ENCODE data around the gene F2.

The F2 gene

GRCh38 chr11:46745995-46746394 lies 27.0 kb downstream of the F2 start:
- DNase-seq (ENCODE audit: extremely low spot score): no peak
- CTCF ChIA-PET: interaction anchor here (1.7 kb wide), 1 partner anchor 15 kb away, joined by 4 read pairs; no protein-coding TSS in a partner anchor
- no peak for TF ChIP-seq CTCF (IDR thresholded peaks at IDR 0.05; ENCODE audit: control extremely low read depth, extremely low read depth, low read depth, missing control alignments)
- POLR2A ChIA-PET: no interaction called here

GRCh38 chr11:46747150-46747549 lies 28.1 kb downstream of the F2 start:
- POLR2A ChIA-PET: interaction anchor here (0.7 kb wide), 1 partner anchor 43 kb away, joined by 6 read pairs; no protein-coding TSS in a partner anchor
- DNase-seq (ENCODE audit: extremely low spot score): no peak
- CTCF ChIA-PET: interaction anchor here (1.7 kb wide), 1 partner anchor 14 kb away, joined by 4 read pairs; no protein-coding TSS in a partner anchor
- TF ChIP-seq CTCF (IDR thresholded peaks at IDR 0.05; ENCODE audit: control extremely low read depth, extremely low read depth, low read depth, missing control alignments): no peak

GRCh38 chr11:46755962-46756361 lies 36.9 kb downstream of the F2 start:
- ChIA-PET CTCF (no interaction called here), POLR2A (no interaction called here)
- no peak for DNase-seq (ENCODE audit: extremely low spot score)
- TF ChIP-seq CTCF (IDR thresholded peaks at IDR 0.05; ENCODE audit: control extremely low read depth, extremely low read depth, low read depth, missing control alignments): no peak

- TF ChIP-seq CTCF (IDR thresholded peaks at IDR 0.05; ENCODE audit: control extremely low read depth, extremely low read depth, low read depth, missing control alignments): no peak
- CTCF ChIA-PET: no interaction called here
Observed at GRCh38 chr11:46759196-46759595, 40.2 kb downstream of the F2 start.

GRCh38 chr11:46760429-46761128 lies 41.6 kb downstream of the F2 start:
- TF ChIP-seq CTCF (IDR thresholded peaks at IDR 0.05; ENCODE audit: control extremely low read depth, extremely low read depth, low read depth, missing control alignments): no peak
- DNase-seq (ENCODE audit: extremely low spot score): no peak
- POLR2A ChIA-PET: no interaction called here
- CTCF ChIA-PET: interaction anchor here (1.1 to 2.1 kb wide), 5 partner anchors 9 to 47 kb away, joined by 3 to 5 read pairs (median 4); no protein-coding TSS in a partner anchor

More at GRCh38 chr11:46759196-46759595, 40.2 kb downstream of the F2 start:
- DNase-seq (ENCODE audit: extremely low spot score): no peak
- POLR2A ChIA-PET: no interaction called here

GRCh38 chr11:46761807-46762206 lies 42.8 kb downstream of the F2 start:
- TF ChIP-seq CTCF (IDR thresholded peaks at IDR 0.05; ENCODE audit: control extremely low read depth, extremely low read depth, low read depth, missing control alignments): no peak

More at GRCh38 chr11:46761807-46762206, 42.8 kb downstream of the F2 start:
- POLR2A ChIA-PET: interaction anchor here (0.6 kb wide), 1 partner anchor 21 kb away, joined by 3 read pairs; no protein-coding TSS in a partner anchor
- DNase-seq (ENCODE audit: extremely low spot score): no peak
- CTCF ChIA-PET: interaction anchor here (1.1 to 2.1 kb wide), 5 partner anchors 11 to 373 kb away, joined by 3 to 5 read pairs (median 3); no protein-coding TSS in a partner anchor
